ENCODE data around the gene ANG.
"Not testable (repeated sequence)": the region's sequence is repeated elsewhere in the genome, so short reads cannot be mapped to it uniquely, and the experiment has no call there.

The ANG gene

DNA sequence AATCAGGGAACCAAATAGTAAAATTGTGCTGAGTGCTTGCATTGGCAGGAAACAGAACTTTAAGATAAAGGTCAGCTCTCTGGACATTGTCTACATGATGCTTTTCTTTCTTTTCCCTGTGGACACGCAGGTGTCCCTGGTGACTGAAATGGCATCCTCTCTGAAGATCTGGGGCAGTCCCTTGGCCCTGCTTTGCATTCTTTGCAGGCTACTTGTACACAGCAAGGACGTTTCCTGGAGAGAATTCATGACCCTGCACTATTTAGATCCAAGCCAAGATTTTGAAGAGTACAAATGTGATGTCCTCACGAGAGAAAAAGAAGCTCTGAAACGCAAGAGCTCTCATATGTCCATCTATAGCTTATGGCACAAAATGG, 45.9 kb downstream of the ANG start:
- in situ Hi-C loops (cut with HindIII; ENCODE audit: low sequenced_read_pairs) = no loop called here

DNA sequence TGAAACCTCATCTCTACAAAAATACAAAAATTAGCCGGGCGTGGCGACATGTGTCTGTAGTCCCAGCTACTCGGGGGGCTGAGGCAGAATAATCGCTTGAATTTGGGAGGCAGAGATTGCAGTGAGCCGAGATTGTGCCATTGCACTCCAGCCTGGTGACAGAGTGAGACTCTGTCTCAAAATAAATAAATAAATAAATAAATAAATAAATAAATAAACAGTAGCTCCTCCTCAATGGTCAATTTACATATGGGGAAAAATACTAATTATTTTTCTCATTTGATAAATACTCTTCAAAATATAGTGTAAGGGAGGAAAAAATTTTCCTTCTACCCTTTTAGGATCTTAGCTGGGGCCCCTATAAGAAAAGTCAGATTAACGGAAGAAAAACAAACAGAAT, 49.7 kb downstream of the ANG start:
- in situ Hi-C loops (cut with HindIII; ENCODE audit: low sequenced_read_pairs) = not testable (repeated sequence)

DNA sequence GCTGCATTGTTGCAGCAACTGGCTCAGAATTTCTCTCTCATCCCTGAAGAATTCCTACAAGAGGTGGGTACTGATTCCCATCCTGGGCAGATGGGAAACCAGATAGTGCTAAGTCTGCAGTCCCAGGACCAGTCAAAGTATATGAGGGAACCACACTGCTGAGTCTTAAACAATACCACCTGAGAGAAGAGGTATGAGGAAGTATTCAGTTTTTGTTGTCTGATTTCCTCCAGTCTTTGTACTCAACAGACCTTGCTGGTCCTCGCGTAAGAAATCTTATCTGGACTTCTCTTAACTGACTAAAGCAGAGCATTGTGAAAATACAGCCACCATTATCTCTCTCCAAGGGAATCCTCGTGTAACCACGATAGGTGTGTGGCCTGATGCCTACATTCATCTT, 53.6 kb downstream of the ANG start:
- in situ Hi-C loops (cut with HindIII; ENCODE audit: low sequenced_read_pairs) = no loop called here

DNA sequence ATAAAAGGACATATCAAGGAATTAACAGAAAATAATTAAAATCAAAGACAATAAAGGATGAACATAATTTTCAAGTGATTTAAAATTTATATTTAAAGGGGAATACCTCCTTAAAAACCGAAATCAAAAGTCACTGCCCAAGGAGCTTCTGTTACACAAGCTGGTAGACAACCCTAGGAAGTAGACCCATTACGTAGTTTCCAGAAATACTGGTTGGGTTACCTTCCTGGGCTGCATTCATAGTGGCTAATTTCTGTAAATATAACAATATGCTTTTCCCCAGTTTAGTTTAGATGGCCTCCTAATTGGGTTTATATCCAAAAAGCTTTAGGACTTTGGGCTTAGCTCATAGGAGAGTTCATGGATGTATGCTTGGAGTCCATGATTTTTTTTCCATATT, 55.0 kb downstream of the ANG start:
- in situ Hi-C loops (cut with HindIII; ENCODE audit: low sequenced_read_pairs) = no loop called here

Data from DLD1 (cell line).